M059J (cell line): Measurements from ENCODE around the gene ABCC2. TPM values are rescaled to one million over a fixed set of nuclear protein-coding genes. Genes with fewer than 3 reads are reported as not detected.
A peak's percentile ranks its signal among the peaks of the same experiment; 100 is the strongest.
"Not testable (repeated sequence)": the region's sequence is repeated elsewhere in the genome, so short reads cannot be mapped to it uniquely, and the experiment has no call there.

Source experiments
- DNase-seq: peaks from one replicate; pipeline ENCODE4 v3.0.0-alpha.2; 2012; ENCODE audit warnings: low read depth
- total RNA-seq: library from RNA; depleted of rRNA; stranded (reverse); fragments of >200 nt; shearing (Covaris generic); gene quantifications from 2 replicates; pipeline ENCODE4 v1.2.3, GENCODE V29; 2014; rRNA removed

ABCC2 gene
- total RNA-seq = 0.52 and 6.1 TPM in 2 replicates

DNA sequence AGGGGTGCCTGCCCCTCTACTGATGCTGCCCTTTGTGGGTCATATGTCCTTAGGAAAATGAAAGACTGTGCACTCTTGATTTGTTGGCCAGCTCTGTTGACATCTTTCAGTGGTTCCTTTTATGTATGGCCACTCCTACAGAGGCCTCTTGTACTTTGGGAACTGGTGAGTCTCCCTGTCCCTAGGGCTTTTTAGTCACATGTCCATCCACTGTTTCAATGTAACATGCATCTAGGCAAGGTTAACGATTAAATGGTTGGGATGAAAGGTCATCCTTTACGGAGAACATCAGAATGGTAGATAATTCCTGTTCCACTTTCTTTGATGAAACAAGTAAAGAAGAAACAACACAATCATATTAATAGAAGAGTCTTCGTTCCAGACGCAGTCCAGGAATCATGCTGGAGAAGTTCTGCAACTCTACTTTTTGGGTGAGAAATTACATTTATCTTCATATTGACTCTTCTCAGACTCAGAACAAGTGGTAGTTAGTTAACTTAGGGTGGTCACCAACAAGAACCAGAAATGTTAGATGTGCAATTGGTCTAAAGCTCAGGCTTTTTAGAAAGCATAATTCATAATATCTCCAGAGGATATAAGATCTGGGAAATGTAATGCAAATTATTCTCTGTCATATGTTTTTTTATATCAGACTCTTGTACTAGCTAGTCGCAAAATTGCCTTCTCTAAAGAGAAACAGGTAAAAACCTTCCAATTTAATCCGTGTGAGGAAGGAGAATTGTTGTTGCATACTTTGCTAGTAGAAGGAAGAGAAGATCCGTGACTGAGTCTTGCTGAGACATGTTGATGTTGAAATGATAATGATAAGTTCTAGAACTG lies at the start of gene ABCC2:
Gene ABCC2, plus strand, starts transcription at position 194 of the 840 bp plus-strand sequence. Its CDS starts 205 bp downstream, at position 399.
- peak; percentile 31 for DNase-seq

DNA sequence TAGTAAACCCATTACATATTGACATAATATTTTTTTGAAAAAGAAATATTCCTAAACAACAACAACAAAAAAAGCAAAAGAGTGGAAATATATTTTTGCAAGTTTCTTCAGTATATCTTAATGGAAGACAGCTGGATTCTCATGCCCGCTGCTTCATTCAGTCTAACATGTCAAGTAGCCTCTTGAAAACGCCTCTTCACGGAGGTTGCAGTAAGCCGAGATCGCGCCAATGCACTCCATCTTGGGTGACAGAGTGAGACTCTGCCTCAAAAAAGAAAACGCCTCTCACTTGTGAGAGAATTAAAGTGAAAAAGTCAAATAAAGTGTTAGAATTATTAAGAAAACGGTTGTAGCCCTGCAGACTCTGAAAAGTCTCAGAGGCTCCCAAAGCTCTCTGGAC lies 49.1 kb upstream of the ABCC2 start:
- no peak for DNase-seq

DNA sequence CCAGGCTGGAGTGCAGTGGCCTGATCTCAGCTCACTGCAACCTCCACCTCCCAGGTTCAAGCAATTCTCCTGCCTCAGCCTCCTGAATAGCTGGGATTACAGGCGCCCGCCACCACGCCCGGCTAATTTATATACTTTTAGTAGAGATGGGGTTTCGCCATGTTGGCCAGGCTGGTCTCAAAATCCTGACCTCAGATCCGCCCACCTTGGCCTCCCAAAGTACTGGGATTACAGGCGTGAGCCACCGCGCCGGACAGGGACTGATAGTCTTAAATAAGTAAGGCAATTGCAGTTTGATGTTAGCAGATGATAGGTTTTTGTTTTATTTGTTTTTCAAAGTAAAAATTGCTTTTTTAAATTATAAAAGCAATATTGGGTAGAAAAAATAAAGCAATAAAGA lies 48.3 kb upstream of the ABCC2 start:
- not testable (repeated sequence) for DNase-seq

DNA sequence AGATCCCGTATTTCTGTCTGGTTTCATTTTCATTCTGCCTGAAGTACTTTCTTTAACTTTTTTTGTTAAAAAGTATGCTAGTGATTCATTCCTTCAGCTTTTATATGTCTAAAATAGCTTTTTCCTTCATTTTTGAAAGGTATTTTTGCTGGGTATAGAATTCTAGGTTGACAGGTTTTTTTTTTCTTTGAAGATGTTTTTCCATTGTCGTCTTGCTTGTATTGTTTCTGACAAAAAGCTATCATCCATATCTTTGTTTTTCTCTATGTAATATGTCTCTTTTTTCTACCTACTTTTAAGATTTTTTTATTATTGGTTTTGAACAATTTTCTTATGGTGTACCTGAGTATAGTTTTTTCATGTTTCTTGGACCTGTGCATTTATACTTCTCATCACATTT lies 42.2 kb upstream of the ABCC2 start:
- DNase-seq = no peak

DNA sequence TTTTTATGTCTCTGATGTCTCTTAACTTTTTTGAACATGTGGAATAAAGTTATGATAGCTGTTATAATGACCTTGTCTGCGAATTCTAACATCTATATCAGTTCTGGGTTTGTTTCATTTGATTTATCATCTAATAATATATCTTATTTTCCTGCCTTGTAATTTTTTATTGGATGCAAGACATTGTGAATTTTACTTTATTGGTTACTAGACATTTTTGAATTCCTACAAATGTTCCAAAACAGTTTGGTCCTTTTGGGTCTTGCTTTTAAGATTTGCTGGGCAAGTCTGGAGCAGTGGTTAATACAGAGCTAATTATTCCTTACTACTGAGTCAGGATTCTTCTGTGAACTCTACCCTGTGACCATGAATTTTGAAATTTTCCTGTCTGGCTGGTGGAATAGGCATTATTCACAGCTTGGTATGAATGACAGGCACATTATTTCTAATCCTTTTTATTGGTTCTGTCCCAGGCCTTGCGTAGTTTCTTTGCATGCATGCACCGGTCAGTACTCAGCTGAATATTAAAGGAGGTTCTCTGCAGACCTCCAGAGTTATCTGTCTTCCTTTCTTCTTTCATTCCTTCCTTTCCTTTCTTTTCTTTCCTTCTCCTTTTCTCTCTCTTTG lies 41.4 kb upstream of the ABCC2 start:
- no peak for DNase-seq

DNA sequence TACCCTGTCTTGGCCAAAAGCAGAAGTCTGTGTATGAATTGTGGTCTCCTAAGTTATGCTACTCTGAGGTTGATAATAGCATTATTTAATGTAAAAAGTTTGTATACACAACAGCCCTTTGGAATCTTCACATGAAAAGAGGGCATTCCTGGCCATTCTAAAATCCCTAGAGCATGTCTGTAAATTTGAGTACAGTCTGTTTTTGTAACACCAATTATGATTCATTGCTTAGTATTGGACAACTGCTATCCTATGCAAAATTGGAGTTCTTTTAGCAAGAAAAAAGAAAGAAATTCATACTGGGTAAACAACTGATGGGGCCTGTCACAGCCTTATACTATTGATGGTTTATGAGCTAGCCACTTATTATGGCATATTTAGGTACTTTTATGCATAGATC lies 40.2 kb upstream of the ABCC2 start:
- peak; percentile 34 for DNase-seq

DNA sequence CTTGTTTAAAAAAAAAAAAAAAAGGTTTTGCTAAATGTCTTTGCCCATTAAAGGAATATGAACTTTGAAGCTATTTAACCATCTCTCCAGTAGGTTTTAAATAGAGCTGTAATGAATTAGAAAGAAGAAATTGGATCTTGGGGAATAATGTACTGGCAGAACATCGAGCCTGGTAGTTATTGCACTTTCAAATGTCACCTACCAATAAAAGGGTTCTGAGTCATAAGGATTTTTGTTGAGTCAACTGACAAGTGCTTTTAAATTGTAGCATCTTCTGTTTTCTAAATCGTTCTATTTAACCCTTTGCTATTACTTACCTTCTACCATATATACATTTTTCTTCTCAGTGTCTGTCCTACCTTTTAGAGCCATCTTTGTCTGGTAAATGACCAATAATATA lies 39.7 kb upstream of the ABCC2 start:
- DNase-seq = peak; percentile 52

DNA sequence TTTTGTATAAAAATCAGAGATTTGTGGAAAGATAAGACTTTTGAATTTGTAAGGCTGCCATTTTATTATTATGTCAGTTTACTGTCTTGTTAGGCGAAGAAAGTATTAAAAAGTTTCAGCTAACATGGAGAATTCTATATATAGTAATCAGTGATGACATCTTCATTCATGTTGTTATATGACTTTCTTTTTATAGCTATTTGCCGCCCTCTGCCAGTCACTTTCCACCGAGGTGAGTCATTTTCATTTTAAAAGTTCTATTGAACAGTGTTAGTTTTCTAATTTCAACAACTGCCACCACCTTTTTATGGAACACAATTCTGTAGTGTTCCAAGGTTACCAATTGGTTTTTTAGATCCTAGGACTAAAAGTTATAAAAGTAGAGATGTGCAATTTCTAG lies 38.6 kb upstream of the ABCC2 start:
- no peak for DNase-seq

DNA sequence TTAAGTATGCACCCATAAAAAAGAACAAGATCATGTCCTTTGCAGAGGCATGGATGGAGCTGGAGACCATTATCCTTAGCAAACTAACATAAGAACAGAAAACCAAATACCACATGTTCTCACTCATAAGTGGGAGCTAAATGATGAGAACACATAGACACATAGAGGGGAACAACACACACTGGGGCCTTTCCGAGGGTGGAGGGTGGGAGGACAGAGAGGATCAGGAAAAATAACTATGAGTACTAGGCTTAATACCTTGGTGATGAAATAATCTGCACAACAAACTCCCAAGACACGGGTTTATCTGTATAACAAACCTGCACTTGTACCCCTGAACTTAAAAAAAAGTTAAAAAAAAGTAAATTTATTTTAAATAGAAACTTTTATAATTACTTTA lies 36.3 kb upstream of the ABCC2 start:
- DNase-seq = not testable (repeated sequence)

DNA sequence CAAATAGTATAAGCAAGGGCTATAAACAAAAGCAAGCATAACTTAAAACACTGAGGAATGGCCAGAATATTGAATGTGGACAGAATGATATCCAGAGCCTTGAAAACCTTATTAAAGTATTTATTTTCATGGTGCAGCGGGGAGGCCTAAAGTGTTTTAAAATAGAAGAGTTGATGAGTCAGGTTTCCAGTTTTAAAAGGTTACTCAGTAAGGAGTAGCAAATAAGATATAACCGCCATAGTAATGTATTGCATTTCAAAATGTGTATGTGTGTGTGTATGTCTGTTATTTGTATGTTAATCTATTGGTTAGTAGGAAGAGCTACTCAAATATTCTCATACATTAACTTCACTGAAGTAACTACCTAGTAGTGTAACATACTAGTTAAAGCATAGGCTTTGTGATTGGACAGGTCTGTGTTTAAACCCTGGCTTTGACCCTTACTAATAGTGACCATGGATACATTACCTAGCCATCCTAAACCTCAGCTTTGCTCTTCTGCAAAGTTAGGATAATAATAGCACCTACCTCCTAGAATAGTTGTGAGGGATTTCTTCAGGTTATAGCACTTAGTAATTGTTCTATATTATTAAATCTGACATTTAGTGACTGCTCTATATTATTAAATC lies 33.5 kb upstream of the ABCC2 start:
- DNase-seq = no peak

DNA sequence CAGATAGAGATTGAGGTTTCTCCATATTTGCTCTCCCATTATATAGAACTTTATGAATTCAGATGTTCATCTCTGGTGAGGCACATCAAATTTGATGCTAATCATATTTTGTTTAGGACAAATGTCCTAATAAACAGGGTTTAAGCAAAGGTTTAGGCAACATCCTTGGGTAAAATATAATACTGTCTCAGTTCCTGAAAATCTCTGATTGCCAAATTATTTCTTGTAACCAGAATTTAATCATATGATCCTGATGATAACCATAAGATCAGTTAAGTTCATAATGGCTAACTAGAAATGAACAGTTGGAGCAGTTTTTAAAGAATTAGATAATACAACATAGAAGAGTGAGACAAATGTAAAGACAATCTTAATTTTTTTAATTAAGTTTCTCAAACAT lies 31.8 kb upstream of the ABCC2 start:
- no peak for DNase-seq

DNA sequence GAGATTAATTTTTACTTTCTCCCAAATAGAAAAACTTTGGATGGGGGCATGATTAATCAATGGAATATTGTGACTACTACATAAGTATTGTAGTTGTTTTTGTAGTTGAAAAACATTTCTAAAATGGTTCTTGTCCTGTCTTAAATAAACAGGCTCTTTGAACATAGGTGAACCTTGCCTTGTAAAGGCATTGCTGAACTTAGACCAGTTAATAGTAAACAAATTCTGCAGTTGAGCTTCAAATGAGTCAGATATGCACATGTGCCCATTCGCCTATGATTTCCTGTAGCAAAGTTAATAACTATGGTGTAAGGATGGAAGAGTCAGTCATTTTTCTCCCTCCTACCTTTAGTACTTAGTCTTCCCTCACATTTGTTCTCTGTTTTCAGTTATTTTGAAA lies 27.8 kb upstream of the ABCC2 start:
- DNase-seq = no peak

DNA sequence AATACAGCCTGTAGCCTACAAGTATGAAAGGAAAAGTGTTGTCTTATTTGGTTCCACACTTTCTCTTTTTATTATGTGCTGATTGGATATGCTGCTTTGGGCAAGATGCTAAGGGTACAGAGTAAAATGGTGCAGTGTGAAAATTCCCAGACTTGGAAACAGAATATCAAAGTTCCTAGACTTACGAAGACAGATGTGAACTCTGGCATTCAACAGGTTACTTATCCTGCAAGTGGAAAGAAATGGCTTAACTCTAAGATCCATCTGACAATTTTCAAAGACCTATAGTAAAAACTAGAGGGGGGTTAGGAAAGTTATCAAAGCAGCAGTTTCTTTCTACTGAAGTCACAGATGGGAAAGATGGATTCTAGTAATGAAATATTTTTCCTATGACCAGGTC lies 26.3 kb upstream of the ABCC2 start:
- no peak for DNase-seq

DNA sequence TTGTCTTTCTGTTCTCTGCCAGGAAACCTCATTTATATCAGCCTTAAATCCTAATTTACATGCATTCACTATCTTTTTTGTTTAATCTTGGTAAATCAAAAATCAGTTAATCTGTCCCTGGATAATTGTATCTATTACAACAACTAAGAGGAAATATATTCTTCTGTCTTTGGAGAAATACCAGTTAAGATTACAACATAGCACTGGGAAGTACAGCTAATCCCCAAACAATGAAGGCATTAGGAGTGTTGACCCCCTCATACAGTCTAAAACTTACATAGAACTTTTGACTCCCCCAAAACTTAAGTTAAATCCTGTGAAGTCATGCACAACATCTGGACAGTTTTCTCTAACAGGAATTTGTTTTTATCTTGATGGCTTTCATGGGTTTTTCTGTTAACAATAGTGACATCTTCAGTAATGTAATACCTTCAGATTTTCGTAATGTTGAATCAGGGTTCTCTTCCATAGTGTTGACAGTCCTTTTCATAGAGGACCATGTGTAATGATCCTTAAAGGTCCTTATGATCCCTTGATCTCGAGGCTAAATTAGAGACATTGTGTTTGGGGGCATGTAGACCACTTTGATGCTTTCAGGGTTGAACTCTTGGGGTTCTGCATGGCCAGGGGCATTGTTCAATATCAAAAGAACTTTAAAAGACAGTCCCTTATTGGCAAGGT lies 24.1 kb upstream of the ABCC2 start:
- DNase-seq = no peak

DNA sequence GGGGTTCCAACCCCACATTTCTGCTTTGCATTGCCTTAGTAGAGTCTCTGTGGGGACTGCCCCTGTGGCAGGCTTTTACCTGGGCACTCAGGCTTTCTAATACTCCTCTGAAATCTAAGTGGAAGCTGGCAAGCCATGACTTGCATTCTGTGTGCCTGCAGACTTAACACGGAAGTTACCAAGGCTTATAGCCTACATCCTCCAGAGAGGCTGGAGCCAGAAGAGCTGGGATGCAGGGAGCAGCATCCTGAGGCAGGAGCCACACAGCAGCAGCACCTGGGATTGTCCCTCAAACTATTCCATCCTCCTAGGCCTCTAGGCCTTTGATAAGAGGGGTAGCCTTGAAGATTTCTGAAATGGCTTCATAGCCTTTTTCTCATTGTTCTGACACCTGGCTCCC lies 22.1 kb upstream of the ABCC2 start:
- no peak for DNase-seq

DNA sequence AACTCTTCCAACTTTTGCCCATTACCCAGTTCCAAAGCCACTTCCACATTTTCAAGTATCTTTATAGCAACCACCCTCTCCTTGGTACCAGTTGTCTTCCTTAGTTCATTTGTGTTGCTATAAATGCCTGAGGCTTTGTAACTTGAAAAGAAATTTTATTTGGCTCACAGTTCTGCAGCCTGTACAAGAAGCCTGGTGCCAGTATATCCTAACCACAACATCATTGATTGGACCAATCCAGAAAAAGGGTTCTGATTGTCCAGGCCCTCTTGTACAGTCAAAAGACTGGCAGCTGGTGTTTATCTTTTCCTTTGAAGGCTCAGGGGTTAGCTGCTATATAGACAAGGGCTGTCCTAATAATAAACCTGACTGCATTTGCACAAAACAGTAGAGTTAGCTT lies 21.1 kb upstream of the ABCC2 start:
- DNase-seq = peak; percentile 29

DNA sequence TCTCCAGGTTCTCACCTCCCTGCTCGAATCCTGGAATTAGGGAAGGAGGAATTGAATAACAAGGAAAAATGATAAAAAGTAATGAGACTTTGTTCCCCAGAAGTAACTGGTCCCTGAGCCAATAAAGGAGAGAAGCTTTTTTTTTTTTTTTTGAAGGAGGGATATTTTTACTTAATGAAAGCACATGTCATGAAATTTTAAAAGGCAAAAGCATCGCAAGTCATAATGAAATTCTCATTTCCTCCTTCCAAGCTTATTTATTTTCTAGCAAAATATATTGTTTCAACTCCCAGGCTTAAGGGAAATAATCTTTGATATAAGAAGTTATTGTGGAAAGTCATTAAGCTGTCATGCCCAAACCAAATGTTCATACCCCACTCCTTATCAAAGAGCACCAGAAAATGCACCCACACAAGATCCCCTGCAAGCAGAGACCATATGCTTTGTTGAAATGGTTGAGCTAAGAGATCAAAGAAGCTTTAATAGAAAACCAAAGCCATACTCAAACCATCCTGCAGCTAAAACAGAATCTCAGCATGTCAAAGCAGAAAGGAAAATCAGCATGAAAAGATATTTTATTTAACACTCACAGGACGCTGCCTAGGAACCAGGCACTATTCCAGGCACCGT lies 16.7 kb upstream of the ABCC2 start:
- DNase-seq = no peak

DNA sequence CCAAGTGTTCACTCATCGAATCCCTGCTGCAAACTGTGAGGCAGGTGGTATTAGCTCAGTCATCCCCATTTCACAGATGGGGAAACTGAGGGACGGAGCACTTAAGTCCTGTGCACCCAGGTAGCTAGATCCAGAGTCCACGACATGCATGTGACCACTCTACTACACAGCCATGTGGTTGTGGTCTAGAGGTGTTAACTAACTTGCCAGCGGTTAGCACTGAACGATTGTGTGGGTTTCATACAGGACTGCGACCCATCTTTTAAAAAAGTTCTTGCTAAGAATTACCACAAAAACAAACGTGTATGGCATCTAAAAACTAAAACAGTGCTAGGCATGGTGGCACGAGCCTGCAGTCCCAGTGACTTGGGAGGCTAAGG lies 16.1 kb upstream of the ABCC2 start:
- DNase-seq = no peak

DNA sequence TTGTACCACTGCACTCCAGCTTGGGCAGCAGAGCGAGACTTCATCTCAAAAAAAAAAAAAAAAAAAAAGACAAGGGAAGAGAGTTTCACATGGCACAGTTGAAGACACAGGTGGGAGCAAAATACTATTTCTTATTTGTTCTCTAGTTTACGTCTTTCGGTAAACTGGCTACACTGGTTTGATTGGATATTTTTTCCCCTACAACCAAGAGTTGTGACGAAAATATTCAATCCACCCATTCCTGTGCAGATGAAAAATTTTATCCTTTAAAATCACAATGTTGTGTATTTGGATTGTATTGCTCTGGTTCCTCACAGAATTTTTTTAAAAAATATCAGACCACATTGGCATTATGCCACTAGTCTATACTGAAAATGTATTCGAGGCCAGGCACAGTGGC lies 14.5 kb upstream of the ABCC2 start:
- DNase-seq = no peak

DNA sequence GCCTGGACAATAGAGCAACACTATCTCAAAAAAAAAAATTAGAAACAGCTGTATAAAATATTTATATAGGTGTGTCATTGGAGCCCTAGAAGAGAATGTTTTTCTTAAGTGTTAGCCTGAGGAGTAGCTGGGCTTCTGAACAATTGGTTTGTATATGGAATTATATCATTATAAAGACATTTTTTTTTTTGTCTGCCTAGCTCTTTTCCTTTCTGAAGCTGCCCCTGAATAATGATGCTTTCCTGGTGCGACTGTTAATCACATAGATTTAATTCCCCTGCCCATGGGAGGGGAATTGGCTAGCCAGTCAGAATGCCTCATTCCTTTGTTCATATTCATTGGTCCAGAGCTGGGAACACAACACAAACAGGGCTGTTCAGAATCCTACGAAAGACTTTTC lies 13.9 kb upstream of the ABCC2 start:
- no peak for DNase-seq

DNA sequence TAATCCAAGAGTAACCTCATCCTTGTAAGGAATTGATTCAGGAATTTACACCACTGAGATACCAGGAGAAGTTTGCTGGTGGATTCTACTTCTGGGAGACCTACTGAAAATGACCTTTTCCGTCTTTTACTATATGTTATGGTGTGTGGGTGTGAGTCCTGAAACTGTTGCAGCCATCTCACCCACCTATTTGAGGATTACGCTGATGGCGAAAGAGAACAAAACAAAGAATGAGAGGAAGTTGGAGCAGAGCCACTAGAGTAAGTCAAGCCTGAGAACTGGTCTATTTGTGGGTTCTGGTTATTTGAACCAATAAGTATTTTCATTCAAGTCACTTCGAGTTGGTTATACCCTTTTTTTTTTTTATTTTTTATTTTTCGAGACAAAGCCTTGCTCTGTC lies 12.7 kb upstream of the ABCC2 start:
- no peak for DNase-seq
